ENCODE results near the gene MAML3.

DNA sequence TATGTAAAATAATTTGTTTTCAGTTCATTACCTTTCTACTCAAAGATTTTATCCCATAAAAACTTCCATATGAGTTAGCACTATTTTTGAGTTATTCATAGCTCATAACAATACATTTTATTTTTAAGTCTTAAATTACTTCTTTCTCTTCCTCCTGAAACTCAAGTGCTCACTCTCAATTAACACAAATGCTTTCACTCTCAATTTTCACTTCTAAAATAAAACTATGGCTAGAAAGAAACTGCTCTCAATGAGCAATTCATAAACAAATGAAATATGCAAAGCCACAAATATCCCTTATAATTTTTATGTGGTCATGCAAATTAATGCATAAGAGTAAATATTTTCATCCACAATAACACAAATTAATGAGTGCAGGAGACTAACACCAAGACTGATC lies 38.8 kb downstream of the MAML3 start:
- TF ChIP-seq, protein P1, sequence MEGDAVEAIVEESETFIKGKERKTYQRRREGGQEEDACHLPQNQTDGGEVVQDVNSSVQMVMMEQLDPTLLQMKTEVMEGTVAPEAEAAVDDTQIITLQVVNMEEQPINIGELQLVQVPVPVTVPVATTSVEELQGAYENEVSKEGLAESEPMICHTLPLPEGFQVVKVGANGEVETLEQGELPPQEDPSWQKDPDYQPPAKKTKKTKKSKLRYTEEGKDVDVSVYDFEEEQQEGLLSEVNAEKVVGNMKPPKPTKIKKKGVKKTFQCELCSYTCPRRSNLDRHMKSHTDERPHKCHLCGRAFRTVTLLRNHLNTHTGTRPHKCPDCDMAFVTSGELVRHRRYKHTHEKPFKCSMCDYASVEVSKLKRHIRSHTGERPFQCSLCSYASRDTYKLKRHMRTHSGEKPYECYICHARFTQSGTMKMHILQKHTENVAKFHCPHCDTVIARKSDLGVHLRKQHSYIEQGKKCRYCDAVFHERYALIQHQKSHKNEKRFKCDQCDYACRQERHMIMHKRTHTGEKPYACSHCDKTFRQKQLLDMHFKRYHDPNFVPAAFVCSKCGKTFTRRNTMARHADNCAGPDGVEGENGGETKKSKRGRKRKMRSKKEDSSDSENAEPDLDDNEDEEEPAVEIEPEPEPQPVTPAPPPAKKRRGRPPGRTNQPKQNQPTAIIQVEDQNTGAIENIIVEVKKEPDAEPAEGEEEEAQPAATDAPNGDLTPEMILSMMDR (IDR thresholded peaks at IDR 0.05; ENCODE audit: poor library complexity), result no peak
- TF ChIP-seq EZH2phosphoT487 (IDR thresholded peaks at IDR 0.05; ENCODE audit: low read depth, severe bottlenecking, unreplicated experiment), result no peak

Data from hepatocyte (in vitro differentiated cells).